ENCODE results near the gene ATP8A2.

GRCh38 chr13:25421612-25422011 is 49.8 kb downstream of the ATP8A2 start:
- TF ChIP-seq CTCF (IDR thresholded peaks at IDR 0.05) (no peak), POLR2AphosphoS5 (IDR thresholded peaks at IDR 0.05) (no peak), POLR2A (IDR thresholded peaks at IDR 0.05) (no peak)
